Central memory CD4-positive, alpha-beta T cell (primary cell): ENCODE measurements around the gene STAT6.

Experiments used
- DNase-seq: peaks from one replicate; pipeline ENCODE4 v3.0.0; 2022

Gene STAT6

GRCh38 chr12:57099047-57099714 is 12.0 kb downstream of the STAT6 start:
- no peak for DNase-seq

- DNase-seq, result no peak
Observed at GRCh38 chr12:57098546-57098945, 12.6 kb downstream of the STAT6 start.

GRCh38 chr12:57097554-57097835 is 13.7 kb downstream of the STAT6 start:
- DNase-seq, result no peak

- no peak for DNase-seq
Observed at GRCh38 chr12:57096748-57097553, 14.2 kb downstream of the STAT6 start.

- no peak for DNase-seq
Observed at GRCh38 chr12:57096099-57096572, 15.0 kb downstream of the STAT6 start.

- DNase-seq, result no peak
Observed at GRCh38 chr12:57095440-57095839, 15.7 kb downstream of the STAT6 start.

GRCh38 chr12:57094208-57095160 is 16.7 kb downstream of the STAT6 start:
- DNase-seq, result no peak

GRCh38 chr12:57093415-57094207 is 17.6 kb downstream of the STAT6 start:
- DNase-seq, result peak; percentile 29

- no peak for DNase-seq
Observed at GRCh38 chr12:57092876-57093414, 18.2 kb downstream of the STAT6 start.

- DNase-seq, result no peak
Observed at GRCh38 chr12:57092529-57092862, 18.7 kb downstream of the STAT6 start.

- DNase-seq, result no peak
Observed at GRCh38 chr12:57091638-57092528, 19.3 kb downstream of the STAT6 start.

GRCh38 chr12:57090924-57091637 is 20.1 kb downstream of the STAT6 start:
- no peak for DNase-seq

- no peak for DNase-seq
Observed at GRCh38 chr12:57090490-57090889, 20.7 kb downstream of the STAT6 start.

- peak; percentile 27 for DNase-seq
Observed at GRCh38 chr12:57089271-57090245, 21.6 kb downstream of the STAT6 start.

GRCh38 chr12:57088354-57089270 is 22.6 kb downstream of the STAT6 start, which contains the start of gene NAB2:
NAB2 (plus strand) TSS chr12:57089114; CDS start chr12:57089272, 158 bp downstream.
- DNase-seq, result peak; percentile 90

GRCh38 chr12:57087691-57088353 is 23.3 kb downstream of the STAT6 start:
- DNase-seq, result peak; percentile 71

- peak; percentile 83 for DNase-seq
Observed at GRCh38 chr12:57087010-57087690, 24.0 kb downstream of the STAT6 start.
